ENCODE data around the gene HNRNPA1. TPM values are rescaled to one million over a fixed set of nuclear protein-coding genes. Genes with fewer than 3 reads are reported as not detected.

Gene HNRNPA1
- total RNA-seq, 4 donors from 2014 or later = 246 to 840 (median 399) TPM

GRCh38 chr12:54265364-54265812 is 15.1 kb upstream of the HNRNPA1 start:
- intact Hi-C loops (cut with DNase I; ENCODE audit: low total_unique reads) = no loop called here
- DNase-seq (ENCODE audit: low spot score in 2 of 2) = no peak
- WGBS, 2 donors = 88 to 95% methylated on average over 4 of the region's 4 CpGs
- TF ChIP-seq, protein P1, sequence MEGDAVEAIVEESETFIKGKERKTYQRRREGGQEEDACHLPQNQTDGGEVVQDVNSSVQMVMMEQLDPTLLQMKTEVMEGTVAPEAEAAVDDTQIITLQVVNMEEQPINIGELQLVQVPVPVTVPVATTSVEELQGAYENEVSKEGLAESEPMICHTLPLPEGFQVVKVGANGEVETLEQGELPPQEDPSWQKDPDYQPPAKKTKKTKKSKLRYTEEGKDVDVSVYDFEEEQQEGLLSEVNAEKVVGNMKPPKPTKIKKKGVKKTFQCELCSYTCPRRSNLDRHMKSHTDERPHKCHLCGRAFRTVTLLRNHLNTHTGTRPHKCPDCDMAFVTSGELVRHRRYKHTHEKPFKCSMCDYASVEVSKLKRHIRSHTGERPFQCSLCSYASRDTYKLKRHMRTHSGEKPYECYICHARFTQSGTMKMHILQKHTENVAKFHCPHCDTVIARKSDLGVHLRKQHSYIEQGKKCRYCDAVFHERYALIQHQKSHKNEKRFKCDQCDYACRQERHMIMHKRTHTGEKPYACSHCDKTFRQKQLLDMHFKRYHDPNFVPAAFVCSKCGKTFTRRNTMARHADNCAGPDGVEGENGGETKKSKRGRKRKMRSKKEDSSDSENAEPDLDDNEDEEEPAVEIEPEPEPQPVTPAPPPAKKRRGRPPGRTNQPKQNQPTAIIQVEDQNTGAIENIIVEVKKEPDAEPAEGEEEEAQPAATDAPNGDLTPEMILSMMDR (IDR thresholded peaks at IDR 0.05) = no peak
- TF ChIP-seq POLR2A (IDR thresholded peaks at IDR 0.05) = no peak
- no peak overlapping the region for H3K4me3 ChIP-seq (ENCODE audit: low read depth, poor library complexity, severe bottlenecking)

DNA sequence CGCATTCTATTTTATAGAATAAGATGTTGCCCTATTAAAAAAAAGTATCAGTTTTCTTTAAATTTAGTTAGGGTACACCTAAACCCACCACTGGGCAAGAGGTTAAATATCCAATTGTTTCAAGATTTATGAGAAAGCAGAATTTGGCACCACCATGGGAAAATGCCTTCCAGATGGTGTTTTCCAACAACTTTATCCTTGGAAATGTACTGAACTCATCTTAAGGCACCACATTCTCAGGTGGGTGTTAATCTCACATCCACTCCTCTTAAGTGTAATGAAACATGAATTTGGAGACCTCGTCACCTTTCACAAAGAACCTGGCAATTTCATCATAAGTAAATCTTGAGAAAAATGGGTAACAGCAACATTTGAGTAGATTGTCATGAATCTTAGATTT is 13.7 kb upstream of the HNRNPA1 start:
- TF ChIP-seq, protein P1 (IDR thresholded peaks at IDR 0.05) = no peak
- no peak for DNase-seq (ENCODE audit: low spot score in 2 of 2)
- intact Hi-C loops (cut with DNase I; ENCODE audit: low total_unique reads) = no loop called here
- WGBS, 2 donors = 91% methylated on average over 2 of the region's 2 CpGs
- H3K4me3 ChIP-seq (ENCODE audit: low read depth, poor library complexity, severe bottlenecking) = no peak overlapping the region

DNA sequence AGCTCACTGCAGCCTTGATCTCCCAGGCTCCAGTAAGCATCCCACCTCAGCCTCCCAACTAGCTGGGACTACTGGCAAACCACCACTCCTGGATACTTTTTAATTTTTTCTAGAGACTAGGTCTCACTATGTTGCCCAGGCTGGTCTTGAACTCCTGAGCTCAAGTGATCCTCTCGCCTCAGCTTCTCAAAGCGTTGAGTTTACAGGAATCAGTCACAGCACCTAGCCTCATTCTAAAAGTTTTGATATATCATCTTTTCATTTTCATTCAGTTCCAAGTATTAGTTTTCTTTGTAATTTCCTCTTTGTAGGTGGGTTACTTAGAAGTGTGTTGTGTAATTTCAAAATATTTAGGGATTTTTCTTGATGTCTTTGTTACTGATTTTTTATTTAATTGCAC is 10.2 kb upstream of the HNRNPA1 start:
- DNase-seq (ENCODE audit: low spot score in 2 of 2) = no peak
- no peak overlapping the region for H3K4me3 ChIP-seq (ENCODE audit: low read depth, poor library complexity, severe bottlenecking)
- 90 to 98% methylated on average over 2 of the region's 2 CpGs for WGBS, 2 donors
- TF ChIP-seq, protein P1 (IDR thresholded peaks at IDR 0.05) = no peak
- no peak for TF ChIP-seq POLR2A (IDR thresholded peaks at IDR 0.05)
- intact Hi-C loops (cut with DNase I; ENCODE audit: low total_unique reads) = no loop called here

DNA sequence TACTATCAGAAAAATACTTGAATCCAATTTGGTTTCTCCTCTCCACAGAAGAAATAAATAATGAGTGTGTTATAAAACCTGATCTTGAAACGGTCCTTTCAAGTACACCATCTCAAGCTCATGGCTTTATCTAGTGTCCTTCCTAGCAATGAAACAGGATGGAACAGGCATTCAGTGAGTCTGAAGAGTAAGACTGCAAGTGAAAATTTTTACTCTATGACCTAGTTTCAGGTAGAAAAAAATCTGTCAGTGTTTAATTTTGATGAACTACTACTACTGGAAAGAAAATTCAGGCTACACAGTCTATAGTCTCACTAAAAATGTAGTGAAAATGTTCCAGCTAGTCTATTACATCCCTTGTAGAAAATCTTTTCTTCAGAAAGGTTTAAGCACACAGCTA is 8.3 kb upstream of the HNRNPA1 start:
- intact Hi-C loops (cut with DNase I; ENCODE audit: low total_unique reads) = no loop called here
- no peak for DNase-seq (ENCODE audit: low spot score in 2 of 2)
- no peak overlapping the region for H3K4me3 ChIP-seq (ENCODE audit: low read depth, poor library complexity, severe bottlenecking)
- no peak for TF ChIP-seq POLR2A (IDR thresholded peaks at IDR 0.05)
- TF ChIP-seq, protein P1 (IDR thresholded peaks at IDR 0.05) = no peak
- WGBS, 2 donors = 28 to 38% methylated on average over 1 of the region's 1 CpG

GRCh38 chr12:54273981-54274380 is 6.5 kb upstream of the HNRNPA1 start:
- intact Hi-C loops (cut with DNase I; ENCODE audit: low total_unique reads) = no loop called here
- no peak overlapping the region for H3K4me3 ChIP-seq (ENCODE audit: low read depth, poor library complexity, severe bottlenecking)
- no peak for DNase-seq (ENCODE audit: low spot score in 2 of 2)
- TF ChIP-seq POLR2A (IDR thresholded peaks at IDR 0.05) = no peak
- WGBS, 2 donors = 63 to 84% methylated on average over 2 of the region's 2 CpGs

DNA sequence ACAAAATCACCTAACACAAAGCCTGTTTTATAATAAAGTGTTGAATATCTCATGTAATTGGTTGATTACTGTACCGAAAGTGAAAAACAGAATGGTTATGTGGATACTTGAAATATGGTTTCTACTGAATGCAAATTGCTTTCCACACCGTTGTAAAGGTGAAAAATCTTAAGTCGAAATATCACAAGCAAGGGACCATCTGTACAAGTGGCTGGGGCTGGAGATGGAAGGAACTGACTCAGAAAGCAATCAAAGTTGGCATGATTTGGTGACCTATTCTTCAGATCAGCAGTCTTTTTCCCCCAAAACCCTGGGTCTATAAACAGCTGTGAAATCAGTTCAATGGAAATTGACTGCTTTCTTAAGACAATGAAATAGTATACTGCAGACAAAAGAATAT is 4.2 kb upstream of the HNRNPA1 start:
- no peak for DNase-seq (ENCODE audit: low spot score in 2 of 2)
- H3K4me3 ChIP-seq (ENCODE audit: low read depth, poor library complexity, severe bottlenecking) = no peak overlapping the region
- intact Hi-C loops (cut with DNase I; ENCODE audit: low total_unique reads) = no loop called here
- TF ChIP-seq POLR2A (IDR thresholded peaks at IDR 0.05) = no peak
- 90 to 91% methylated on average over 3 of the region's 3 CpGs for WGBS, 2 donors

DNA sequence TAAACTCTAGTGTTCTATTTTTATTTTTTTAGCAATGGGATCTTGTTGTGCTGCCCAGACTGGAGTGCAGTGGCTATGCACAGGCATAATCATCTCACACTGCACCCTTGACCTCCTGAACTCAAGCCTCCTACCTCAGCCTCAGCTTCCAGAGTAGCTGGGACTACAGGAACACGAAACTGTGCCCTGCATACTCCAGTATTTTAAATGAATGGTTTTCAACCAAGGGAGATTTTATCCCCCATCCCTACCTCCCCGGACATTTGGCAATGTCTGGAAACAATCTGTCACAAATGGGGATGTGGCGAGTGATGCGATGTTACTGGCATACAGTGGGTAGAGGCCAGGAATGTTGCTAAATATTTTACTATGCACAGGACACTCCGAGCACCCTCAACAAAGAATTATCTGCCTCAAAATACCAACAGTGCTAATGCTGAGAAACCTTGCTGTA is 2.7 kb upstream of the HNRNPA1 start:
- WGBS, 2 donors = 25 to 28% methylated on average over 5 of the region's 5 CpGs
- H3K4me3 ChIP-seq (ENCODE audit: low read depth, poor library complexity, severe bottlenecking) = no peak overlapping the region
- TF ChIP-seq POLR2A (IDR thresholded peaks at IDR 0.05) = no peak
- intact Hi-C loops (cut with DNase I; ENCODE audit: low total_unique reads) = no loop called here
- DNase-seq (ENCODE audit: low spot score in 2 of 2) = no peak
